HG02798 (cell line): ENCODE data around the gene CCT5.

Experiments used
- ATAC-seq: cut with Tn5 transposase; IDR thresholded peaks from one replicate; pipeline ENCODE4 v1.9.1; 2021; ENCODE audit warnings: mild to moderate bottlenecking; ENCODE audit not compliant: unreplicated experiment, poor library complexity

CCT5 gene

GRCh38 chr5:10249948-10250805, at the start of gene CCT5:
Gene CCT5 (plus strand): TSS chr5:10250280. CDS start chr5:10250341, 61 bp downstream.
- peak; percentile 84 for ATAC-seq

DNA sequence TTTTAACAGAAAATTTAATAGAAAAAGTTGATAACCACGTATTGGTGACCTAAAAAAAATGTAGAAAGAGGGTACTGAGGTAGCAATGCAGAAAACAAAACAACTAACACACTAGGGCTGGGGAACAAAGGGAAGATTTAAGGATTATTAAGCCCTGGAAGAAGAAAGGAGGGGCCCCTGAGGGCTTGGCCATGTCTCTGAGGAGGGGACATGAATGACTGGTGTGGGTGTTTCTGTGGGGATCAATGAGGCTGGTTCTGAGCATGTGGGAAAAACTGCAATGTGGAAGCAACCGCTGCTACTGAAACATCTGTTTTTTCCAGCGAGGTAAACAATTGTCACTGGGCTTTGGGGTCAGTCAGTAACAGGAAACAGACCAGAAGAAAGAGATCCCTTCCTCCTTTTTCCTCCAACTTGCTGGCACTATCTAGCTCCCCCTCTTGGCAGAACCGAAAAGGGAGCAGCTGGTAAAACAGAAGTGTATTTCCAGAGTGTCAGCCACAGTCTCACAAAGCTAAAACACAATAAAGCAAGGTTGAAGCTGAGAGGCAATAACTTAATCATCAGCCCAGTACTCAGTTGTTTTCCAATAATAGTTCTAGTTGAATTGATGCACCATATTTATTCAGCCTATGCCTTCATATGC, 48.7 kb upstream of the CCT5 start:
- ATAC-seq: no peak

- no peak for ATAC-seq
Observed at GRCh38 chr5:10202089-10202910, 47.8 kb upstream of the CCT5 start.

GRCh38 chr5:10209004-10209403, 41.1 kb upstream of the CCT5 start:
- no peak for ATAC-seq

- ATAC-seq: no peak
Observed at GRCh38 chr5:10213316-10213715, 36.8 kb upstream of the CCT5 start.

GRCh38 chr5:10214041-10214440, 36.0 kb upstream of the CCT5 start:
- ATAC-seq: no peak

GRCh38 chr5:10215366-10215765, 34.7 kb upstream of the CCT5 start:
- no peak for ATAC-seq

GRCh38 chr5:10216107-10216506, 34.0 kb upstream of the CCT5 start:
- ATAC-seq: no peak

GRCh38 chr5:10218658-10219057, 31.4 kb upstream of the CCT5 start:
- ATAC-seq: no peak

- no peak for ATAC-seq
Observed at GRCh38 chr5:10219068-10219467, 31.0 kb upstream of the CCT5 start.

- no peak for ATAC-seq
Observed at GRCh38 chr5:10220248-10220647, 29.8 kb upstream of the CCT5 start.

DNA sequence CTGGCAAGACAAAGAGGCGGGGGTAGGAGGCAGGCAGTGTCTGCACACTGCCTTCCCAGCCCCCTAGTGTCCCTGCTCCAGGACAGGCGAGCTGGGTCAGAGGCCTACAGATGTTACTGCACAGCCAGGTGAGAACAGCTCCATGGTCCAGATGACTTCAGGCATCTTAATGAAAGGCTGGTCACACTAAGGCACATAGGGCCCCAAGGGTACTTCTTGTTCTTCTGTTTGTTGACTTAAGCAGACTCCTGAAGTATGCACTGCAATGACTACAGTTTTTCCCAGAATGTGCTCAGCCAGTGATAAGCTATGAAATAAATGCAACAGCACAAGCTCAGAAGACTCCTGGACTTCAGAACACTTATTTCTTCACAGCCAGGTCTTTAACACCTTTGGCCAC, 27.8 kb upstream of the CCT5 start:
- ATAC-seq: no peak

- no peak for ATAC-seq
Observed at GRCh38 chr5:10227379-10227778, 22.7 kb upstream of the CCT5 start.

DNA sequence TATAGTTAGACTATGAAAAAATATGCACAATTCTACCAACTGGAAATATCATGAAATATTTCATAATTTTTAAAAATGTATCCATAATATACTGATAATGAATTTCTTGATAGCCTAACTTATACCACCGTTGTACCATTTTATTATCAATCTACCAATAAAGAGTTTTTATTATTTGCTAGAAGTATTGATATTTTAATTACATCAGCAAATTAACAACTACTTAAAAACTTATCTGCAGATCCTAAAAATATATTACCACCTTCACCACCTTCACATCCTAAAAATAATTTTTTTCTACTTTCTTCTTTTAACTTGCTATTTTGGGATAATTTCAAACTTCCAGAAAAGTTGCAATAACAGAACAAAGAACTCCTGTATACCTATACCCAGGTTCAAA, 21.8 kb upstream of the CCT5 start:
- no peak for ATAC-seq

GRCh38 chr5:10229306-10230048, 20.6 kb upstream of the CCT5 start:
- ATAC-seq: no peak

DNA sequence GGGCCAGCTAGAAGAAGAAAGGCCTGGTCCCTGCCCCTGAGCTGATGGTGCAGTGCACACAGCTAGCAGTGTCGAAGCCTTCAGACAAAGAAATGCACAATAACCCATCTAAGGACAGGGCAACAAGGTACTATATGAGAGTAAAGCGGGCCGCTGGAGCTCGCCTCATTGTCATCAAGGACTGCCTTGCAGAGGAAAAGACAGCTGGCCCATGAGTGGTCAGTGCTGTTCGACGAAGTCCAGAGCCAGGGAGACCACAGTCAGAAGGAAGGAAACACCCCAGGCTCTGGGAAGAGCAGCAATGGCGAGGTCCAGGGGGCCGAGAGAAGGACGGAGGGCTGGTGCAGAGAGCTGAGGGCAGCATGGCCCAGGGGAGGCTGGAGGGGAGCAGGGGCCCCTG, 17.7 kb upstream of the CCT5 start:
- ATAC-seq: no peak

GRCh38 chr5:10233011-10233410, 17.1 kb upstream of the CCT5 start:
- no peak for ATAC-seq

DNA sequence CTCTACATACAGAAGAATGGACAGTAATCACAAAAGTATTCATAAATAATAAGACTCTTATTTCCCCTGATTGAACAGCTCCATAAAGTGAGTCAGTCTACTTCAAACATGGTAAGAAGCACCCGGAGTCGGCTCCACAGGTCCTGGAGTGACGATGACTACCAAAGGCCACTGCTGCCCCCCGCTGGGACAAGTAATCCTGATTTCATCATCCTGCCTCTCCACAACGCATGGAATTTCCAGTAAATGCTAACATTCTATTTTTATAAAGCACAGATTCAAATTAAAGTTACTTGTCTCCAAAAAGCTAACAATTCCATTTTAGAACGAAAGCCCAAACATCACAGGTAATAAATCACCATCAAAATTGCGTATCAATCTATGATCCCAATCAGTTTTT, 16.6 kb upstream of the CCT5 start:
- ATAC-seq: no peak

GRCh38 chr5:10235350-10235749, 14.7 kb upstream of the CCT5 start:
- no peak for ATAC-seq

DNA sequence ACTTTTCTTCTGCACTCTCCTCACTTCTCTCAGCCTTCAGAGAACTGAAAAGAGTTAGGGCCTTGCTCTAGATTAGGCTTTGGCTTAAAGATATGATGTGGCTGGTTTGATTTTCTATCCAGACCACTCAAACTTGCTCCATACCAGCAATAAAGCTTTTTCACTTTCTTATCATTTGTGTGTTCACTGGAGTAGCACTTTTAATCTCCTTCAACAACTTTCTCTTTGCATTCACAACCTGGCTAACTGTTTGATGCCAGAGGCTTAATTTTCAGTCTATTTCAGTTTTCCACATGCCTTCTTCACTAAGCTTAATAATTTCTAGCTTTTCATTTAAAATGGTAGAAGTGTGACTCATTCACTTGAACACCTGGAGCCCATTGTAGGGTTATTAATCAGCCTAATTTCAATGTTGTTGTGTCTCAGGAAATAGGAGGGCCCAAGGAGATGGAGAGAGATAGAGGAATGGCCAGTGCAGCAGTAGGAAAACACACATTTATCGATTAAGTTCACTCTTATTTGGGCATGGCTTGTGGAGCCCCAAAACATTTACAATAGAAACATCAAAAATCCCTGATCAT, 6.3 kb upstream of the CCT5 start:
- no peak for ATAC-seq
